Measurements from ENCODE around the gene INSIG1.

DNA sequence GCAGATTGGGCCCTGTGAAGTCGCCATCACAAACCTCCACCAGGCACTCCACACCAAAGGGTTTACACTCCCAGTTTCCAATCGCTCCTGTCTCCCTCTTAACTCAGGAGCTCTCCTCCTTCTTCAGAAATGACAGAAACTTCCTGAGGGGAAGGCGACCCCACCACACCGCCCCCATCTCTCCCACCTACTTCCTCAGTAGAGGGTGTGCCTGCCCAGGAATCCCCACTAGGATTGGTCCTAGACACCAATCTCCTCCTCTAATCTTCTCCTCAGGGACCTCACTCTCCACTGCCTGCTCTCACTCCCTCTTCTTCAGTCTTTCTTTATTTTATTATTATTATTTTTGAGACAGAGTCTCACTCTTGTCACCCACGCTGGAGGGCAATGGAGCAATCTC lies 5.9 kb upstream of the INSIG1 start:
- TF ChIP-seq CHD1 (IDR thresholded peaks at IDR 0.05; ENCODE audit: low read depth, low read length) (no peak), CEBPB (IDR thresholded peaks at IDR 0.05; ENCODE audit: low read depth, low read length) (no peak), POLR2A (IDR thresholded peaks at IDR 0.05; ENCODE audit: low read depth, low read length) (no peak), RAD21 (IDR thresholded peaks at IDR 0.05; ENCODE audit: low read length) (no peak), RFX5 (IDR thresholded peaks at IDR 0.05; ENCODE audit: low read depth, low read length) (no peak), MXI1 (IDR thresholded peaks at IDR 0.05; ENCODE audit: borderline replicate concordance, low read depth, low read length) (no peak), FOS (IDR thresholded peaks at IDR 0.05; ENCODE audit: low read depth, low read length) (no peak), NFE2L2 (IDR thresholded peaks at IDR 0.05; ENCODE audit: low read depth, low read length) (no peak), BHLHE40 (IDR thresholded peaks at IDR 0.05; ENCODE audit: low read depth, low read length) (no peak), RCOR1 (IDR thresholded peaks at IDR 0.05; ENCODE audit: insufficient replicate concordance, low read length) (no peak), MAFK (IDR thresholded peaks at IDR 0.05; ENCODE audit: low read depth, low read length) (no peak)
- TF ChIP-seq, protein P1, sequence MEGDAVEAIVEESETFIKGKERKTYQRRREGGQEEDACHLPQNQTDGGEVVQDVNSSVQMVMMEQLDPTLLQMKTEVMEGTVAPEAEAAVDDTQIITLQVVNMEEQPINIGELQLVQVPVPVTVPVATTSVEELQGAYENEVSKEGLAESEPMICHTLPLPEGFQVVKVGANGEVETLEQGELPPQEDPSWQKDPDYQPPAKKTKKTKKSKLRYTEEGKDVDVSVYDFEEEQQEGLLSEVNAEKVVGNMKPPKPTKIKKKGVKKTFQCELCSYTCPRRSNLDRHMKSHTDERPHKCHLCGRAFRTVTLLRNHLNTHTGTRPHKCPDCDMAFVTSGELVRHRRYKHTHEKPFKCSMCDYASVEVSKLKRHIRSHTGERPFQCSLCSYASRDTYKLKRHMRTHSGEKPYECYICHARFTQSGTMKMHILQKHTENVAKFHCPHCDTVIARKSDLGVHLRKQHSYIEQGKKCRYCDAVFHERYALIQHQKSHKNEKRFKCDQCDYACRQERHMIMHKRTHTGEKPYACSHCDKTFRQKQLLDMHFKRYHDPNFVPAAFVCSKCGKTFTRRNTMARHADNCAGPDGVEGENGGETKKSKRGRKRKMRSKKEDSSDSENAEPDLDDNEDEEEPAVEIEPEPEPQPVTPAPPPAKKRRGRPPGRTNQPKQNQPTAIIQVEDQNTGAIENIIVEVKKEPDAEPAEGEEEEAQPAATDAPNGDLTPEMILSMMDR (conservative IDR thresholded peaks at IDR 0.05; ENCODE audit: low read depth, low read length), result no peak
- TF ChIP-seq, protein P2, sequence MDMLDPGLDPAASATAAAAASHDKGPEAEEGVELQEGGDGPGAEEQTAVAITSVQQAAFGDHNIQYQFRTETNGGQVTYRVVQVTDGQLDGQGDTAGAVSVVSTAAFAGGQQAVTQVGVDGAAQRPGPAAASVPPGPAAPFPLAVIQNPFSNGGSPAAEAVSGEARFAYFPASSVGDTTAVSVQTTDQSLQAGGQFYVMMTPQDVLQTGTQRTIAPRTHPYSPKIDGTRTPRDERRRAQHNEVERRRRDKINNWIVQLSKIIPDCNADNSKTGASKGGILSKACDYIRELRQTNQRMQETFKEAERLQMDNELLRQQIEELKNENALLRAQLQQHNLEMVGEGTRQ (IDR thresholded peaks at IDR 0.05; ENCODE audit: low read depth, low read length), result no peak
- TF ChIP-seq, protein P3, sequence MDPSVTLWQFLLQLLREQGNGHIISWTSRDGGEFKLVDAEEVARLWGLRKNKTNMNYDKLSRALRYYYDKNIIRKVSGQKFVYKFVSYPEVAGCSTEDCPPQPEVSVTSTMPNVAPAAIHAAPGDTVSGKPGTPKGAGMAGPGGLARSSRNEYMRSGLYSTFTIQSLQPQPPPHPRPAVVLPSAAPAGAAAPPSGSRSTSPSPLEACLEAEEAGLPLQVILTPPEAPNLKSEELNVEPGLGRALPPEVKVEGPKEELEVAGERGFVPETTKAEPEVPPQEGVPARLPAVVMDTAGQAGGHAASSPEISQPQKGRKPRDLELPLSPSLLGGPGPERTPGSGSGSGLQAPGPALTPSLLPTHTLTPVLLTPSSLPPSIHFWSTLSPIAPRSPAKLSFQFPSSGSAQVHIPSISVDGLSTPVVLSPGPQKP (IDR thresholded peaks at IDR 0.05; ENCODE audit: borderline replicate concordance, low read depth, low read length), result no peak

All from IMR-90 (cell line).